Mesenchymal stem cell (in vitro differentiated cells and primary cell): ENCODE data around the gene SH3RF1.

Experiments used
- DNase-seq: peaks from one replicate; pipeline ENCODE4 v3.0.0-alpha.2; 2013
- H2AFZ ChIP-seq: one replicate; pipeline ENCODE4 v1.6.1; 2013; ENCODE audit warnings: low read depth, mild to moderate bottlenecking, control low read depth, inconsistent platforms, low read length, moderate library complexity
- H2AK5ac ChIP-seq: 2 replicates; pipeline ENCODE4 v1.6.1; 2013; ENCODE audit warnings: low read length, moderate library complexity, mild to moderate bottlenecking, inconsistent platforms; ENCODE audit not compliant: severe bottlenecking
- H2BK120ac ChIP-seq: one replicate; pipeline ENCODE4 v1.6.1; 2013; ENCODE audit warnings: low read depth, mild to moderate bottlenecking, inconsistent platforms, low read length, moderate library complexity
- H2BK12ac ChIP-seq, 2 experiments: one replicate each; pipeline ENCODE4 v1.6.1; 2013; ENCODE audit warnings: inconsistent platforms in 2 of 2, low read length in 2 of 2, mild to moderate bottlenecking in 2 of 2, moderate library complexity in 2 of 2, control low read depth in 1 of 2
- H2BK15ac ChIP-seq: one replicate; pipeline ENCODE4 v1.6.1; 2013; ENCODE audit warnings: mild to moderate bottlenecking, low read depth, inconsistent platforms; ENCODE audit not compliant: poor library complexity, severe bottlenecking
- H2BK5ac ChIP-seq: 2 replicates; pipeline ENCODE4 v1.6.1; 2013; ENCODE audit warnings: low read depth, mild to moderate bottlenecking, low read length, control low read depth, inconsistent platforms; ENCODE audit not compliant: poor library complexity, severe bottlenecking
- H3K14ac ChIP-seq, 2 experiments: one replicate each; pipeline ENCODE4 v1.6.1; 2013; ENCODE audit warnings: inconsistent platforms in 2 of 2, low read length in 2 of 2, control low read depth in 1 of 2, mild to moderate bottlenecking in 1 of 2, moderate library complexity in 1 of 2
- H3K18ac ChIP-seq, 2 experiments: one replicate each; pipeline ENCODE4 v1.6.1; 2013; ENCODE audit warnings: inconsistent platforms in 2 of 2, low read length in 2 of 2, control low read depth in 1 of 2, low read depth in 1 of 2, mild to moderate bottlenecking in 1 of 2
- H3K23ac ChIP-seq, 2 experiments: one replicate each; pipeline ENCODE4 v1.6.1; 2013; ENCODE audit warnings: inconsistent platforms in 2 of 2, low read length in 2 of 2, mild to moderate bottlenecking in 2 of 2, moderate library complexity in 2 of 2, control low read depth in 1 of 2
- H3K27ac ChIP-seq: 2 replicates; pipeline ENCODE4 v1.5.1; 2013; ENCODE audit warnings: mild to moderate bottlenecking, moderate library complexity, low read length, control low read depth, inconsistent platforms; ENCODE audit not compliant: poor library complexity, severe bottlenecking
- H3K27me3 ChIP-seq, 2 experiments: 2 replicates each; pipeline versions ENCODE4 v1.6.1 to v1.7.0; 2013; ENCODE audit warnings: low read length in 2 of 2, mild to moderate bottlenecking in 2 of 2, moderate library complexity in 2 of 2, control low read depth in 1 of 2, inconsistent platforms in 1 of 2; ENCODE audit not compliant: control insufficient read depth in 1 of 2, insufficient read depth in 1 of 2
- H3K36me3 ChIP-seq, 2 experiments: 2 replicates each; pipeline versions ENCODE4 v1.6.1 to v1.7.0; 2013; ENCODE audit warnings: low read length in 2 of 2, control low read depth in 1 of 2, inconsistent platforms in 1 of 2, low read depth in 1 of 2, mild to moderate bottlenecking in 1 of 2; ENCODE audit not compliant: insufficient read depth in 2 of 2, control insufficient read depth in 1 of 2
- H3K4ac ChIP-seq, 2 experiments: one replicate each; pipeline ENCODE4 v1.6.1; 2013; ENCODE audit warnings: inconsistent platforms in 2 of 2, low read length in 2 of 2, mild to moderate bottlenecking in 2 of 2, moderate library complexity in 2 of 2, control low read depth in 1 of 2, low read depth in 1 of 2
- H3K4me1 ChIP-seq: 2 replicates; pipeline ENCODE4 v1.6.1; 2013; ENCODE audit warnings: low read depth, low read length, control low read depth; ENCODE audit not compliant: control insufficient read depth, insufficient read depth
- H3K4me2 ChIP-seq: 2 replicates; pipeline ENCODE4 v1.6.1; 2013; ENCODE audit warnings: low read length, mild to moderate bottlenecking, inconsistent platforms; ENCODE audit not compliant: poor library complexity, severe bottlenecking
- H3K4me3 ChIP-seq, 2 experiments: 2 replicates each; pipeline versions ENCODE4 v1.5.1 to v1.7.0; 2013; ENCODE audit warnings: low read length in 2 of 2, mild to moderate bottlenecking in 2 of 2, control low read depth in 1 of 2, low read depth in 1 of 2; ENCODE audit not compliant: insufficient read depth in 1 of 2
- H3K79me1 ChIP-seq: replicated peaks from 2 replicates; pipeline ENCODE4 v1.6.1; 2013; ENCODE audit warnings: mild to moderate bottlenecking, control low read depth, low read length, inconsistent platforms; ENCODE audit not compliant: poor library complexity, severe bottlenecking
- H3K9ac ChIP-seq: 2 replicates; pipeline ENCODE4 v1.7.0; 2013; ENCODE audit warnings: mild to moderate bottlenecking, low read length, moderate library complexity
- H3K9me3 ChIP-seq: 2 replicates; pipeline ENCODE4 v1.7.0; 2013; ENCODE audit warnings: mild to moderate bottlenecking, low read length; ENCODE audit not compliant: control insufficient read depth
- H4K8ac ChIP-seq: one replicate; pipeline ENCODE4 v1.6.1; 2013; ENCODE audit warnings: inconsistent platforms, mild to moderate bottlenecking, low read length, moderate library complexity
- H4K91ac ChIP-seq: one replicate; pipeline ENCODE4 v1.6.1; 2013; ENCODE audit warnings: mild to moderate bottlenecking, low read length, inconsistent platforms
- WGBS: methylation state at CpG from one replicate; pipeline ENCODE4 v1.1.7; 2013; ENCODE audit warnings: mixed read lengths; 5-methylcytosine and 5-hydroxymethylcytosine counted together

SH3RF1 gene

GRCh38 chr4:169096221-169096620, 174.5 kb downstream of the SH3RF1 start:
- H3K36me3 ChIP-seq: peaks cover 12 to 67% of the 10 kb centered on the region in 2 experiments
- H2BK5ac ChIP-seq: no peak overlapping the region
- H3K14ac ChIP-seq: no peak overlapping the region
- no peak overlapping the region for H3K27ac ChIP-seq
- no peak overlapping the region for H3K9ac ChIP-seq
- H3K27me3 ChIP-seq: no peaks in the 10 kb centered on the region
- H2AK5ac ChIP-seq: no peak overlapping the region
- no peak overlapping the region for H2BK120ac ChIP-seq
- no peak overlapping the region for H2AFZ ChIP-seq
- H2BK15ac ChIP-seq: no peak overlapping the region
- 95% methylated on average over 4 of the region's 4 CpGs for WGBS
- no peak overlapping the region for H4K8ac ChIP-seq
- peaks cover 9% of the 10 kb centered on the region for H3K4me1 ChIP-seq
- peaks cover 10% of the 10 kb centered on the region for H3K79me1 ChIP-seq
- H3K4ac ChIP-seq: no peak overlapping the region
- H3K23ac ChIP-seq: no peak overlapping the region
- no peak overlapping the region for H3K4me2 ChIP-seq
- no peak overlapping the region for H3K4me3 ChIP-seq
- DNase-seq: no peak
- no peak overlapping the region for H2BK12ac ChIP-seq
- peaks cover 10% of the 10 kb centered on the region for H3K9me3 ChIP-seq
- no peak overlapping the region for H3K18ac ChIP-seq
- H4K91ac ChIP-seq: no peak overlapping the region

DNA sequence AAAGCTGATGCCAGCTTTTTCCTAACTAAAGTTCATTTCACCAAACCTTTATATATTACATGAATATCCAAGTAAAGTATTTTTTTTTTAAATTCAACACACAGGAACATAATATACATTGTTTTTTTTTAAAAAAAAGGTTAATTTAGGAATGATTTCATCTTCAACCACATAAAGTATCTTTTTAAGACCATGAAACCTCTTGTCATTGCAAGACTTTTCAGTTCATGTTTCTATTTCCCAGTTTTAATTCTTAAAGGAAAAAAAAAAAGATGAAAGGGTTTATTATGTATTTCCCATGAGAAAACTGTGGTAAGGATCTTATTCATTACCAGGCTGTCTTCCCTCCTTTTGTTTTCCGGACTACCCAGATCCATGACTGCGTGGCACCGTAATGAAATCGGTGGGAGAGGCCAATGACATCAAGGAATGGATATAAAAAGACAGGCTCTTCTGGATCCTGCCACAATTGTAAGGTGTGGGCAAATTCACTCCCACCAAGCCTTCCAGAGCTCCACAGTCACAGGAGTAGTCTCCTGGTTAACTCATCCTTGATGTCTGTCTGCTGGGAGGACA, 176.0 kb downstream of the SH3RF1 start:
- 100% methylated on average over 4 of the region's 4 CpGs for WGBS

DNA sequence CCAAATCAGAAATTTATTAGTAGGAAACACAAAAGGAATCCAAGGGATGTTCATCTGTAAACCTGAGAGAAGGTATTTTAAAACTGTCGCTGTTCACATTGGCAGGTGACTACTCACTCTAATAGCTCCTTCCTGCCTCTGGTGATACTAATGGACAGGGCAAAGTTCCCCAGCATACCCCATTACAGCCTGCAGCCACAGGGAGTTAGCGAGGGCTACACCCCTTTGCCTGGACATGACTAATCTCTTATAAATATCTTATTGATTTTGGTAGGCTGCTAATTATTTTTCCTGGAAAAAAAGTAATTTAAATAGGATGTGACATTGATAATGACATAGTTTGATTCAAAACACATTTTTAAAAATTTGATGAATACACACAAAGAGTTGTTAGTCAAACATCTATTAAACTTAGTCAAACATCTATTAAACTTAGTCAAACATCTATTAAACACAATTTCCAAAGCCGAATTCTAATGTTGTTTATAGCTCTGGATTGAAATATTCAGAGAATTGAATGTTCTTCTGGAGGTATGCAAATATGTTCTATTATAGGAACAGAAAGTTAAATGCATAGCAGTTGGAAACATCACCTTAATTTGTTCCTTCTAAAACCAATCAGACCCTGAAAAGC, 177.8 kb downstream of the SH3RF1 start:
- Histone ChIP-seq H2BK120ac (no peak overlapping the region), H4K8ac (no peak overlapping the region), H3K79me1 (peaks cover 14% of the 10 kb centered on the region), H2BK5ac (no peak overlapping the region), H3K23ac (no peak overlapping the region), H2BK15ac (no peak overlapping the region), H3K27me3 (no peaks in the 10 kb centered on the region), H3K4me1 (no peaks in the 10 kb centered on the region), H3K18ac (no peak overlapping the region), H4K91ac (no peak overlapping the region), H3K36me3 (peaks cover 12 to 70% of the 10 kb centered on the region in 2 experiments), H3K4me3 (no peak overlapping the region), H3K9me3 (peaks cover 24% of the 10 kb centered on the region), H3K9ac (no peak overlapping the region), H3K4me2 (no peak overlapping the region), H2BK12ac (no peak overlapping the region), H2AK5ac (no peak overlapping the region), H3K14ac (no peak overlapping the region), H2AFZ (no peak overlapping the region), H3K27ac (no peak overlapping the region), H3K4ac (no peak overlapping the region)
- no peak for DNase-seq
- WGBS: 100% methylated on average over 1 of the region's 3 CpGs

More for the DNA sequence above, 176.0 kb downstream of the SH3RF1 start:
- H3K18ac ChIP-seq: no peak overlapping the region
- H3K4me1 ChIP-seq: peaks cover 3% of the 10 kb centered on the region
- no peak overlapping the region for H3K4me3 ChIP-seq
- H3K23ac ChIP-seq: no peak overlapping the region
- H3K79me1 ChIP-seq: peaks cover 10% of the 10 kb centered on the region
- H3K27me3 ChIP-seq: no peaks in the 10 kb centered on the region
- H3K9ac ChIP-seq: no peak overlapping the region
- H3K4me2 ChIP-seq: no peak overlapping the region
- peaks cover 19% of the 10 kb centered on the region for H3K9me3 ChIP-seq
- H2BK120ac ChIP-seq: no peak overlapping the region
- H3K27ac ChIP-seq: no peak overlapping the region
- no peak overlapping the region for H4K8ac ChIP-seq
- no peak overlapping the region for H3K14ac ChIP-seq
- DNase-seq: no peak
- H4K91ac ChIP-seq: no peak overlapping the region
- H2BK12ac ChIP-seq: no peak overlapping the region
- peaks cover 12 to 71% of the 10 kb centered on the region in 2 experiments for H3K36me3 ChIP-seq
- H2BK5ac ChIP-seq: no peak overlapping the region
- no peak overlapping the region for H2BK15ac ChIP-seq
- H2AK5ac ChIP-seq: no peak overlapping the region
- H3K4ac ChIP-seq: no peak overlapping the region
- H2AFZ ChIP-seq: no peak overlapping the region

- H2BK15ac ChIP-seq: no peak overlapping the region
- no peak overlapping the region for H2AFZ ChIP-seq
- H2BK12ac ChIP-seq: no peak overlapping the region
- no peak overlapping the region for H4K91ac ChIP-seq
- no peak overlapping the region for H3K4ac ChIP-seq
- no peaks in the 10 kb centered on the region for H3K4me1 ChIP-seq
- H2BK120ac ChIP-seq: no peak overlapping the region
- no peak overlapping the region for H3K27ac ChIP-seq
- no peak overlapping the region for H3K4me2 ChIP-seq
- H3K9me3 ChIP-seq: peaks cover 19% of the 10 kb centered on the region
- 99% methylated on average over 3 of the region's 5 CpGs for WGBS
- no peak for DNase-seq
- peak overlapping the region in 1 of 2 experiments; percentile 9 for H3K4me3 ChIP-seq
- no peak overlapping the region for H3K14ac ChIP-seq
- H3K18ac ChIP-seq: no peak overlapping the region
- H3K27me3 ChIP-seq: no peaks in the 10 kb centered on the region
- H3K79me1 ChIP-seq: peaks cover 8% of the 10 kb centered on the region
- H3K36me3 ChIP-seq: peaks cover 14 to 58% of the 10 kb centered on the region in 2 experiments
- no peak overlapping the region for H3K23ac ChIP-seq
- no peak overlapping the region for H4K8ac ChIP-seq
- H2BK5ac ChIP-seq: no peak overlapping the region
- no peak overlapping the region for H2AK5ac ChIP-seq
- H3K9ac ChIP-seq: no peak overlapping the region
These were observed 180.1 kb downstream of the SH3RF1 start for GRCh38 chr4:169090484-169091215.
